Measurements from ENCODE around the gene LCNL1.

- TF ChIP-seq CTCF (IDR thresholded peaks at IDR 0.05), result peak; percentile 60
- TF ChIP-seq EZH2 (IDR thresholded peaks at IDR 0.05), result no peak
- no peak for TF ChIP-seq EZH2phosphoT487 (IDR thresholded peaks at IDR 0.05)
Observed at GRCh38 chr9:136947955-136948510, 34.8 kb upstream of the LCNL1 start.
